Nephron (organoid): Measurements from ENCODE around the gene ZNF3.

Source experiments
- H3K27ac Mint-ChIP-seq, 3 experiments: 2 replicates each; pipeline ENCODE4 v1.8.0; 2020; ENCODE audit warnings: mixed read lengths in 3 of 3, mild to moderate bottlenecking in 2 of 3, moderate library complexity in 1 of 3
- H3K27me3 Mint-ChIP-seq: 2 replicates; pipeline ENCODE4 v1.8.0; 2021; ENCODE audit warnings: low read depth, mild to moderate bottlenecking, moderate library complexity, mixed read lengths
- H3K36me3 Mint-ChIP-seq: 2 replicates; pipeline ENCODE4 v1.8.0; 2020; ENCODE audit warnings: low read depth, mixed read lengths
- H3K4me1 Mint-ChIP-seq: 2 replicates; pipeline ENCODE4 v1.8.0; 2020; ENCODE audit warnings: mixed read lengths
- H3K4me3 Mint-ChIP-seq, 3 experiments: 2 replicates each; pipeline ENCODE4 v1.8.0; 2020; ENCODE audit warnings: mild to moderate bottlenecking in 3 of 3, mixed read lengths in 3 of 3, moderate library complexity in 2 of 3
- H3K9me3 Mint-ChIP-seq: 2 replicates; pipeline ENCODE4 v1.8.0; 2020; ENCODE audit warnings: mixed read lengths
- TF ChIP-seq, protein P1 (sequence below), 3 experiments: fragments of 200-600 bp; sonication (generic); IDR thresholded peaks; one replicate each; pipeline ENCODE4 v1.5.0; 2021; ENCODE audit warnings: antibody characterized with exemption in 3 of 3; ENCODE audit not compliant: unreplicated experiment in 3 of 3

ZNF3 gene

DNA sequence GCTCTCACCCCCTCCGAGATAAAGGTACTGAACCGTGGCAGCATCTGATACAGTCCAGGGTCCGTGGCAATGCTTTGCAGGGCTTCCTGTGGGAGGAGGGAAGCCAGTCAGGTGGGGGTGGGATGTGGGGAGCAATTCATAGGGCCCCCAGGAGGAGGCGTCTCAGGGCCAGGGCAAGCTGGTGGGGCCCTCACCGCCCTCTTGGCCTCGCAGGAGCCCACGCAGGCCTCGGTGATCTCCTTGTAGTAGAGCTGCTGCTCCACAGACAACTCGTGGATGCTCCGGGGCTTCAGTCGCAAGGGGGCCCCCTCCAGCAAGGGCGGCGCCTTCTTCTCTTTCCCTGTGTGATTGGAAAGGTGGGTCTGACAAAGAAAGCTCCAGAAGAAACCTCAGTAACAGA is 30.4 kb upstream of the ZNF3 start:
- Mint-ChIP-seq H3K4me3 (no peak overlapping the region), H3K36me3 (peaks cover 54% of the 10 kb centered on the region), H3K27ac (no peak overlapping the region), H3K4me1 (no peaks in the 10 kb centered on the region), H3K9me3 (no peaks in the 10 kb centered on the region), H3K27me3 (no peaks in the 10 kb centered on the region)
- TF ChIP-seq, protein P1, sequence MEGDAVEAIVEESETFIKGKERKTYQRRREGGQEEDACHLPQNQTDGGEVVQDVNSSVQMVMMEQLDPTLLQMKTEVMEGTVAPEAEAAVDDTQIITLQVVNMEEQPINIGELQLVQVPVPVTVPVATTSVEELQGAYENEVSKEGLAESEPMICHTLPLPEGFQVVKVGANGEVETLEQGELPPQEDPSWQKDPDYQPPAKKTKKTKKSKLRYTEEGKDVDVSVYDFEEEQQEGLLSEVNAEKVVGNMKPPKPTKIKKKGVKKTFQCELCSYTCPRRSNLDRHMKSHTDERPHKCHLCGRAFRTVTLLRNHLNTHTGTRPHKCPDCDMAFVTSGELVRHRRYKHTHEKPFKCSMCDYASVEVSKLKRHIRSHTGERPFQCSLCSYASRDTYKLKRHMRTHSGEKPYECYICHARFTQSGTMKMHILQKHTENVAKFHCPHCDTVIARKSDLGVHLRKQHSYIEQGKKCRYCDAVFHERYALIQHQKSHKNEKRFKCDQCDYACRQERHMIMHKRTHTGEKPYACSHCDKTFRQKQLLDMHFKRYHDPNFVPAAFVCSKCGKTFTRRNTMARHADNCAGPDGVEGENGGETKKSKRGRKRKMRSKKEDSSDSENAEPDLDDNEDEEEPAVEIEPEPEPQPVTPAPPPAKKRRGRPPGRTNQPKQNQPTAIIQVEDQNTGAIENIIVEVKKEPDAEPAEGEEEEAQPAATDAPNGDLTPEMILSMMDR (IDR thresholded peaks at IDR 0.05; ENCODE audit: unreplicated experiment in 3 of 3), result no peak

DNA sequence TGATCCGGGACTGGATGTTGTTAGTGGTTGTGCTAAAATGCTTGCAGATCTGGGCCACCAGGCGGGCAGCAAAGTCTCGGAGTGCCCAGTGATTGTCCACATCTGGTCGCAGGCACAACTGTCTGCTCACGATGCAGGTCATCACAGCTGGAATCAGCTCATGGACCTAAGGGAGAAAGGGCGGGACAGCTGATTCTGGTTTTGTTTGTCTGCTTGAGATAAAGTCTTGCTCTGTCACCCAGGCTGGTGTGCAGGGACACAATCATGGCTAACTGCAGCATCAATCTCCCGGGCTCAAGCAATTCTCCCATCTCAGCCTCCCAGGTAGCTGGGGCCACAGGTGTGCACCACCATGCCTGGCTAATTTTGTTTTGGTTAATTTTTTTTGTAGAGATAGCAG is 29.6 kb upstream of the ZNF3 start:
- TF ChIP-seq, protein P1 (IDR thresholded peaks at IDR 0.05; ENCODE audit: unreplicated experiment in 3 of 3), result no peak
- Mint-ChIP-seq H3K36me3 (peaks cover 53% of the 10 kb centered on the region), H3K4me3 (no peak overlapping the region), H3K9me3 (no peaks in the 10 kb centered on the region), H3K4me1 (no peaks in the 10 kb centered on the region), H3K27ac (no peak overlapping the region), H3K27me3 (no peaks in the 10 kb centered on the region)

DNA sequence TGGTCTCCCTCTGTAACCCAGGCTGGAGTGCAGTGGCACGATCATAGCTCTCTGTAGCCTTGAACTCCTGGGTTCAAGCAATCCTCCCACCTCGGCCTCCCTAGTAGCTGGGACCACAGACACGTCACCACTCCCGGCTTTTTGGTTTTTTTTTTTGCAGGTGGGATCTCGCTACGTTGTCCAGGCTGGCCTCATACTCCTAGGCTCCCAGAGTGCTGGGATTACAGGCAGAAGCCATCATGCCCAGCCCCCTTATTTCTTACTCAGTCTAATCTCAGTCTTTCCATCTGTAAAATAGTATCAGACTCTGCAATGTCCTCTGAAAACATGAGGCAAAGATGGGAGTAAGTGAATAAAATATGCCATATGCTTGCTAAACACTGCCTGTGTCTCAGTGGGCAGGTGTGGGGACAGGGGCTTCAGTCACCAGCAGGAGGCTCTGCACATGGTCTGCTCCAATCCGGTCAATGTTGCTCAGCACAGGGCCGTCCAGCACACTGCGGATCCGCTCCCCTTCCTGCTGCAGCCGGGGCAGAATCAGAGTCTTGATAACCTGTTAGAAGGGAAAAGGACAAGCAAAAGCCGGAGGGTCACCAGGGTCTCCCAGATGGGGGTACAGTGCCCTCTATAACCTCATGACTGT is 28.1 kb upstream of the ZNF3 start:
- Mint-ChIP-seq H3K36me3 (peaks cover 56% of the 10 kb centered on the region), H3K27ac (no peak overlapping the region), H3K4me3 (no peak overlapping the region), H3K9me3 (no peaks in the 10 kb centered on the region), H3K4me1 (no peaks in the 10 kb centered on the region), H3K27me3 (no peaks in the 10 kb centered on the region)
- TF ChIP-seq, protein P1 (IDR thresholded peaks at IDR 0.05; ENCODE audit: unreplicated experiment in 3 of 3), result no peak

GRCh38 chr7:100107890-100108289 is 26.4 kb upstream of the ZNF3 start:
- peaks cover 54% of the 10 kb centered on the region for H3K36me3 Mint-ChIP-seq
- peak overlapping the region in 1 of 3 experiments; percentile 58 for H3K27ac Mint-ChIP-seq
- no peaks in the 10 kb centered on the region for H3K9me3 Mint-ChIP-seq
- no peaks in the 10 kb centered on the region for H3K4me1 Mint-ChIP-seq
- H3K27me3 Mint-ChIP-seq, result no peaks in the 10 kb centered on the region
- no peak overlapping the region for H3K4me3 Mint-ChIP-seq
- TF ChIP-seq, protein P1 (IDR thresholded peaks at IDR 0.05; ENCODE audit: unreplicated experiment in 3 of 3), result no peak

DNA sequence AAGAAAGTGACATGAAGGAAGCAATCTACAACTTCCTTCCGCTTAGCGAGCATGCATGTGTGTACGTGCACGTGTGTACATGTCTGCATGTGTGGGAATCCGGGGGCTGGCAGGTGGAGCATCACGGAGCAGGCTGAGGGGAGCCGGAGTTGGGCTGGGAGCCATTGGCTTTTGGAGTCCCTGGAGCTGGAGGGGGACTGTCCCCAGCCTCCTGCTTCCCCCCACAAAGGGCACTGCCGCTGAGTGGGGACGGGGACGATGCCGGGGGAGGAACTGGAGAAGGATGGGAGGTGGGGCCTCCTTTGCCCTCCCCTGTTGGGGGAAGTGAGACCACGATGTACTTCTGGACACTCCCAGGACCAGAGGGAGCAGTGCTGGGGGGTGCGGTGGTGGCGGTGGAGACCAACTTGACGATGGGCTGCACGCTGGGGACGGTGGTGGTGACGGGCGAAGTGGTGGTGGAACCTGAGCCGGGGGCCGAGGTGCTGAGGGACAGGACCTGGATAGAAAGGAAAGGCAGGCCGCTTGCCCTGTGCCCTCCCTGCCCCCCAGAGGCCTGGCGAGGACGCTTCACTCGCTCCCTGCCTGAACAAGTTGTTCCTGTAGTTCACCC is 25.7 kb upstream of the ZNF3 start:
- H3K9me3 Mint-ChIP-seq, result no peaks in the 10 kb centered on the region
- no peak overlapping the region for H3K27ac Mint-ChIP-seq
- H3K4me1 Mint-ChIP-seq, result no peaks in the 10 kb centered on the region
- H3K36me3 Mint-ChIP-seq, result peaks cover 50% of the 10 kb centered on the region
- H3K4me3 Mint-ChIP-seq, result no peak overlapping the region
- no peaks in the 10 kb centered on the region for H3K27me3 Mint-ChIP-seq
- TF ChIP-seq, protein P1 (IDR thresholded peaks at IDR 0.05; ENCODE audit: unreplicated experiment in 3 of 3), result no peak

- TF ChIP-seq, protein P1 (IDR thresholded peaks at IDR 0.05; ENCODE audit: unreplicated experiment in 3 of 3), result no peak
- Mint-ChIP-seq H3K36me3 (peaks cover 49% of the 10 kb centered on the region), H3K4me1 (no peaks in the 10 kb centered on the region), H3K9me3 (no peaks in the 10 kb centered on the region), H3K4me3 (no peak overlapping the region), H3K27me3 (no peaks in the 10 kb centered on the region), H3K27ac (no peak overlapping the region)
These were observed 25.1 kb upstream of the ZNF3 start for GRCh38 chr7:100106633-100107032.
